GM19324 (cell line): ENCODE results near the gene SAFB.

ENCODE experiments used
- ATAC-seq: cut with Tn5 transposase; IDR thresholded peaks from one replicate; pipeline ENCODE4 v1.9.1; 2021; ENCODE audit warnings: mild to moderate bottlenecking, moderate library complexity; ENCODE audit not compliant: unreplicated experiment, low FRiP score

SAFB gene

GRCh38 chr19:5624741-5625278, 1.9 kb downstream of the SAFB start:
- ATAC-seq = no peak

DNA sequence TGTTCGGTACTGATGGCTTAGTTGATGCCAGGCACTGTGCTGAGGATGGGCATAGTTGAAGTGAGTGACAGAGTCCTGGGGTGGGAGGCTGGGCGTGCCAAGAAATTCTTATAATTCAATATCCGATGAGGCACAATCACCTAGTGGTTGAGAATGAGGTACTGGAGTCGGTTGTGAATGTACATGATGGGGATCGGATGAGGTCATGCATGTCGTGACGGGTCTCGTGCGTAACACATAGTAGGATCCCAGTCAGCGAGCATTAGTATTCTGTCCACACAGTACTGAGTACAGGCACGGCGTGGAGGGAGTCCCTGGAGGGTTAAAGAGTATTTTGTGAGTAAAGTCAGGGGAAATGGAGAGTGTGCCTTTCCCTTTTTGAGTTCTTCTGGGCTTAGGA, 2.8 kb downstream of the SAFB start:
- no peak for ATAC-seq

DNA sequence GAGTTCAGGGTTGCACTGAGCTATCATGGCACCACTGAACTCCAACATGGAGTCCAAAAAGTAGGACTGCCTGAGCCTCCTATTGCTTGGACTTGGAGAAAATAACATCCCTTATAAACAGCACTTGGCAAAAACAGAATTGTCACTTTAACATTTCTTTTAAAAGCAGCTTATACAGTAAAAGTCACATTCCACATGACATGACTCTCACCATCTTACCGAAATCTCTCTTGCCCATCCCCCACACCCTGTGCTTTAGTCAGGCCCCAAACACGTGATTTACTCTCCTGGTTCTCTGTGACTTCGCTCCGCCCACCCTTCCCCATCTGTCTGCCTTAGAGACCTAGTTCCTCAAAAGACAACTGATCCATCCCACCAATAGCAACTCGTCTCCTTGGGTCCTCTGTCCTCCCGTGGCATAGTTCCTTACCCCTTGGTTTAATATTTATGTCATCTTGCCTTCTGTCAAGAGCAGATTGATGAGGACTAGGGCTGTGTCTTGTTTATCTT, 4.6 kb downstream of the SAFB start:
- no peak for ATAC-seq

GRCh38 chr19:5628461-5628860, 5.6 kb downstream of the SAFB start:
- ATAC-seq = no peak

DNA sequence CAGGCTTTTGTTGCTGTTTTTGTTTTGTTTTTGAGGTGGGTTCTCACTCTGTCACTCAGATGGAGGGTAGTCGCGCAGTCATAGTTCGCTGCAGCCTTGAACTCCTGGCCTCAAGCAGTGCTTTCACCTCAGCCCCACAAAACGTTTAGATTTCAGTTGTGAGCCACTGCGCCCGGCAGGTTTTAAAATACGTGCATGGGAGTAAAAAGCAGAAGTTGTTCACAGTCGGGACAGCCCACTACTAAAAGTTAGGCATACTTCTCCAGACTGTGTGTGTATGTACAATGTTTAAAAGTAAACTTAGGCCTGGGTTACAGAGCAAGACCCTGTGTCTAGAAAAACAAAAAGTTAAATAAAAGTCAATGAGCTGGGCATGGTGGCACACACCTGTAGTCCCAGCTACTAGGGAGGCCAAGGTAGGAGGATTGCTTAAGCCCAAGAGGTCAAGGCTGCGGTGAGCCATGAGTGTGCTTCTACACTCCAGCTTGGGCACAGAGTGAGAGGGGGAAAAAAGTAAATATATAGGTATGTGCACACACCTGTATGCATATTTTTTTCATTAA, 6.1 kb downstream of the SAFB start:
- no peak for ATAC-seq

- ATAC-seq = no peak
These were observed 8.8 kb downstream of the SAFB start for GRCh38 chr19:5631567-5632240.

DNA sequence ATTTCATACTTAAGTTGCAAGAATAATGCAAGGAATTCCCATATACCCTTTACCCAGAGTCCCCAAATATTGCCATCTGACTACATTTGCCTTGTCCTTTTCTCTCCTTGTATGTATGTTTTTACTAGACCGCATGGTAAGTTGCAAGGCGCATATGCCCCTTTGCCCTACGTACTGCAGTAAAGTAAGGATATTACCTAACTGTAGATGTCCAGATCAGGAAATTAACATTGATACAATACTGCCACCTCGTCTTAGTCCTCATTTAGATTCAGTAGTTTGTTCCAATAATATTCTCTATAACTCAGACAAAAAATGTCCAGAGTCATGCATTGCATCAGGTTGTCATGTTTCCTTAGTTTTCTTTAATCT, 9.3 kb downstream of the SAFB start:
- ATAC-seq = no peak

- ATAC-seq = no peak
These were observed 9.8 kb downstream of the SAFB start for GRCh38 chr19:5632657-5633056.

GRCh38 chr19:5635427-5635826, 12.5 kb downstream of the SAFB start:
- ATAC-seq = no peak

DNA sequence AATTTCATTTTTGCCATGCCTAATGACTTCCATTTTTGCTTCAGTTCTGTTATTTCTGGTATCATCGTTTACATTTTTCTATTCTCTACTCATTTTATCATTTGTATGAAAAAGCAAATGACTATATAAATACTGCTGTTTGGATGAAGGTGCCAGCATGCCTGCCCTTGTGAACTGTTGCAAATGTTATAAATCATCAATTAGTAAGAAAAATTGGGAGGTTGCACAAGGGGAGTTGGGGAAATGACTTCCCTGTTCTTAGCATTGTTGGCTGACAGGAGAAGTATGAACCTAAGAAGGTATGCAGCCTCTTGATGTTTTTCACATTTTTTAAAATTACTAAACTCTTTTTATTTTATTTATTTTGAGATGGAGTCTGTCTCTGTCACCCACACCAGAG, 15.1 kb downstream of the SAFB start:
- ATAC-seq = no peak

DNA sequence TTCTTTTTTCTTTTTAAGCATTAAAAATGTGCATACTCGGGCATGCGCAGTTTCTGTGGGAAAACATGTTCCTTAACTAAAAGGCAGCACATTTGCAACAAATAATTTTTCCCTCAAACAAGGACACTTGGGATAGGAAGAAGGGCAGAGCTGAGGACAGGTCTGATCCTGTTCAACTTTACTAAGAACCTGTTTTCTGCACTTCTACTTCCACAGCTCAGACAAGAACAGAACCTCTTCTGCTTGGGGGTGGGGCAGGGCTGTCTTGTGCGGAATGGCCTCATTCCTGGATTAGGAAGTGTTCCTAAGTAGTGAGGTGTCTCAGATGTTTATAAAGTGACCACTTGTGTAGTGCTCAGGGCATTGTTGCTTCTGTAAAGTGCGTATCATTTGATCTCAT, 18.3 kb downstream of the SAFB start:
- no peak for ATAC-seq

DNA sequence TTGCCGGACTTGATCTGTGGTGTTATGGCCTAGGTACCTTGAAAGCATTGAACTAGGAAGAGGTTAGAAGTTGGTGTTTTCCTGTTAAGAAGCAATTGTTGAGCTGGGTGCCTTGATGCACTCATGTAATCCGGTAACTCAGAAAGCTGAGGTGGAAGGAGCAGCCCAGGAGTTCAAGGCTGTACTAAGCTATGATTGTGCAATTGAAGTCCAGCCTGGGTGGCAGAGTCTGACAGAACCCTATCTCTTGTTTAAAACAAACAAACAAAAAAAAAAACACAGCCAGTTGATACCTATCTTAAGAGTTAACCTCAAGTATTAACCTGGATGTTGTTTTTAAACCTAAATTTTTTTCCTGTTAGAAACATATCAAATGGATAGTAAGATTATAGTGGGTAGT, 19.3 kb downstream of the SAFB start:
- ATAC-seq = no peak

- no peak for ATAC-seq
These were observed 20.2 kb downstream of the SAFB start for GRCh38 chr19:5643060-5643459.

GRCh38 chr19:5644037-5644436, 21.2 kb downstream of the SAFB start:
- no peak for ATAC-seq

GRCh38 chr19:5645409-5645808, 22.5 kb downstream of the SAFB start:
- ATAC-seq = no peak

- no peak for ATAC-seq
These were observed 23.8 kb downstream of the SAFB start for GRCh38 chr19:5646703-5647102.

- ATAC-seq = no peak
These were observed 25.6 kb downstream of the SAFB start for GRCh38 chr19:5648464-5648863.

- no peak for ATAC-seq
These were observed 28.5 kb downstream of the SAFB start for GRCh38 chr19:5651361-5651760.

GRCh38 chr19:5652261-5652660, 29.4 kb downstream of the SAFB start:
- ATAC-seq = no peak

DNA sequence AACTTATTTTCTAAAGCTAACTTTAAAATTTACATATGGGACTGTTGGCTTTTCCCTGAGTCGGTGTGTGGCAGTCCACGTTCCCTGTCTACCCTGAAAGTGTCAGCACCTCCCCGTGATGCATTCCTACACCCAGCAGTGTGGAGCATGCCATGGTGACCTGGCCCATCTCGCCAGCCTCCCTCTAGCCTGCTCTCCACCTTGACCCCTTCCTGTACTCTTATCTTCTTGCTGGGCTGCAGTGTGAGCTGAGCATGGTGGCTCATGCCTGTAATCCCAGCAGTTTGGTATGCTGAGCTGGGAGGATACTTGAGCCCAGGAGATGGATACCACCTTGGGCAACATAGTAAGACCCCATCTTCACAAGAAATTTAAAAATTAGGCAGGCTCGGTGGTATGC, 32.0 kb downstream of the SAFB start:
- ATAC-seq = no peak

GRCh38 chr19:5655412-5655811, 32.5 kb downstream of the SAFB start:
- ATAC-seq = no peak

DNA sequence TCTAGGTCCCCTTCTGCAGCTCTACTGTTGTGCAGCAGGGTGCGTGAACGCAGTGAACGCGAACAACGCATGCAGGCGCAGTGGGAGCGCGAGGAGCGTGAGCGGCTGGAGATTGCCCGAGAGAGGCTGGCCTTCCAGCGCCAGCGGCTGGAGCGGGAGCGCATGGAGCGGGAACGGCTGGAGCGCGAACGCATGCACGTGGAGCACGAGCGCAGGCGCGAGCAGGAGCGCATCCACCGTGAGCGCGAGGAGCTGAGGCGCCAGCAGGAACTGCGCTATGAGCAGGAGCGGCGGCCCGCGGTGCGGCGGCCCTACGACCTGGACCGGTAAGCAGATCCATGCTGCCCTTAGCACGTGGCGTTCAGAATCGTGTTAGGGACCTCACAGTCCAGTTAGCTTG, 38.6 kb downstream of the SAFB start:
- ATAC-seq = no peak
